PC-9 (cell line): ENCODE measurements around the gene LCOR. TPM values are rescaled to one million over a fixed set of nuclear protein-coding genes. Genes with fewer than 3 reads are reported as not detected.
A peak's percentile ranks its signal among the peaks of the same experiment; 100 is the strongest.

Experiments used
- BruUV-seq: library from RNA; stranded (reverse); fragments of 400-500 nt; replicated peaks from 2 replicates; lab custom pipeline; 2021; lab: Mats Ljungman, UMichigan
- CTCF ChIA-PET: fragments of 300-600 bp; sonication (Branson Sonifier 250); formaldehyde crosslinking; loops from one replicate; lab custom pipeline; 2022; ENCODE audit warnings: antibody characterized with exemption; lab: Charles Lee
- POLR2A ChIA-PET: fragments of 300-600 bp; sonication (Branson Sonifier 250); formaldehyde crosslinking; loops from one replicate; lab custom pipeline; 2022; ENCODE audit warnings: antibody characterized with exemption; ENCODE audit not compliant: unreplicated experiment; lab: Charles Lee
- DNase-seq, 2 experiments: peaks; one replicate each; pipeline versions ENCODE4 v3.0.0 to v3.0.0-alpha.2; 2015 to 2022; ENCODE audit warnings: mixed read lengths in 1 of 2
- H2AFZ ChIP-seq: fragments of 200-600 bp; sonication (generic); 2 replicates; pipeline ENCODE4 v1.8.1; 2017; ENCODE audit warnings: antibody characterized with exemption
- H3F3A ChIP-seq: fragments of 200-600 bp; sonication (generic); 2 replicates; pipeline ENCODE4 v1.8.1; 2017; ENCODE audit warnings: antibody characterized with exemption, mild to moderate bottlenecking, low read depth; ENCODE audit not compliant: insufficient read depth
- H3K27ac ChIP-seq: fragments of 200-600 bp; sonication (generic); 2 replicates; pipeline ENCODE4 v1.6.1; 2016; ENCODE audit warnings: mixed run types
- H3K27me3 ChIP-seq: fragments of 200-600 bp; sonication (generic); 2 replicates; pipeline ENCODE4 v1.6.1; 2016; ENCODE audit warnings: low read depth, mixed run types; ENCODE audit not compliant: insufficient read depth
- H3K36me3 ChIP-seq: fragments of 200-600 bp; sonication (generic); 2 replicates; pipeline ENCODE4 v1.6.1; 2016; ENCODE audit warnings: low read depth, mixed run types
- H3K4me1 ChIP-seq: fragments of 200-600 bp; sonication (generic); replicated peaks from 2 replicates; pipeline ENCODE4 v1.6.1; 2016; ENCODE audit warnings: mixed run types; ENCODE audit not compliant: insufficient read depth
- H3K4me2 ChIP-seq: fragments of 200-600 bp; sonication (generic); 2 replicates; pipeline ENCODE4 v1.6.1; 2017; ENCODE audit warnings: mixed run types
- H3K4me3 ChIP-seq: fragments of 200-600 bp; sonication (generic); 2 replicates; pipeline ENCODE4 v1.6.1; 2016; ENCODE audit warnings: mixed run types
- H3K79me2 ChIP-seq: fragments of 200-600 bp; sonication (generic); 2 replicates; pipeline ENCODE4 v1.6.1; 2017; ENCODE audit warnings: low read depth, mixed run types
- H3K9me2 ChIP-seq: fragments of 200-600 bp; sonication (generic); 2 replicates; pipeline ENCODE4 v1.8.1; 2017; ENCODE audit warnings: mild to moderate bottlenecking; ENCODE audit not compliant: insufficient read depth
- H3K9me3 ChIP-seq: fragments of 200-600 bp; sonication (generic); 2 replicates; pipeline ENCODE4 v1.8.1; 2016; ENCODE audit warnings: low read depth; ENCODE audit not compliant: insufficient read depth
- H4K20me1 ChIP-seq: fragments of 200-600 bp; sonication (generic); 2 replicates; pipeline ENCODE4 v1.8.1; 2017; ENCODE audit not compliant: insufficient read depth
- CTCF ChIP-seq: fragments of 200-600 bp; sonication (generic); conservative IDR thresholded peaks from 2 replicates; pipeline ENCODE4 v1.6.1; 2017; ENCODE audit warnings: mixed run types, antibody characterized with exemption, mild to moderate bottlenecking, moderate library complexity
- EZH2 ChIP-seq: fragments of 200-600 bp; sonication (generic); IDR thresholded peaks from 2 replicates; pipeline ENCODE4 v1.8.0; 2017; ENCODE audit warnings: antibody characterized with exemption, low read depth
- intact Hi-C: fragments of 100-400 bp; cut with micrococcal nuclease; formaldehyde crosslinking; loops from one replicate; pipeline ENCODE4 v1.10.0; 2022; ENCODE audit not compliant: unreplicated experiment
- total RNA-seq: library from RNA; stranded (reverse); gene quantifications from 2 replicates; pipeline ENCODE4 v1.2.3, GENCODE V29; 2021

The LCOR gene
- total RNA-seq, 1 experiment from 2014 or later = 36.4 TPM

GRCh38 chr10:96880575-96880974 is 48.5 kb downstream of the LCOR start:
- TF ChIP-seq EZH2 (no peak), CTCF (no peak)
- H3K4me2 ChIP-seq = no peak overlapping the region
- no TSS peak for BruUV-seq
- H3K27me3 ChIP-seq = no peaks in the 10 kb centered on the region
- CTCF ChIA-PET = no interaction called here
- H3F3A ChIP-seq = no peaks in the 10 kb centered on the region; the same call in 1 of the 2 replicates
- no peaks in the 10 kb centered on the region for H3K4me1 ChIP-seq
- DNase-seq = no peak
- peaks cover 54% of the 10 kb centered on the region for H3K79me2 ChIP-seq
- peaks cover 24% of the 10 kb centered on the region for H4K20me1 ChIP-seq
- H3K36me3 ChIP-seq = no peaks in the 10 kb centered on the region
- POLR2A ChIA-PET = no interaction called here
- no peak overlapping the region for H2AFZ ChIP-seq
- intact Hi-C loops = no loop called here
- no peaks in the 10 kb centered on the region for H3K9me3 ChIP-seq
- H3K27ac ChIP-seq = no peak overlapping the region
- H3K4me3 ChIP-seq = no peak overlapping the region
- H3K9me2 ChIP-seq = no peaks in the 10 kb centered on the region

DNA sequence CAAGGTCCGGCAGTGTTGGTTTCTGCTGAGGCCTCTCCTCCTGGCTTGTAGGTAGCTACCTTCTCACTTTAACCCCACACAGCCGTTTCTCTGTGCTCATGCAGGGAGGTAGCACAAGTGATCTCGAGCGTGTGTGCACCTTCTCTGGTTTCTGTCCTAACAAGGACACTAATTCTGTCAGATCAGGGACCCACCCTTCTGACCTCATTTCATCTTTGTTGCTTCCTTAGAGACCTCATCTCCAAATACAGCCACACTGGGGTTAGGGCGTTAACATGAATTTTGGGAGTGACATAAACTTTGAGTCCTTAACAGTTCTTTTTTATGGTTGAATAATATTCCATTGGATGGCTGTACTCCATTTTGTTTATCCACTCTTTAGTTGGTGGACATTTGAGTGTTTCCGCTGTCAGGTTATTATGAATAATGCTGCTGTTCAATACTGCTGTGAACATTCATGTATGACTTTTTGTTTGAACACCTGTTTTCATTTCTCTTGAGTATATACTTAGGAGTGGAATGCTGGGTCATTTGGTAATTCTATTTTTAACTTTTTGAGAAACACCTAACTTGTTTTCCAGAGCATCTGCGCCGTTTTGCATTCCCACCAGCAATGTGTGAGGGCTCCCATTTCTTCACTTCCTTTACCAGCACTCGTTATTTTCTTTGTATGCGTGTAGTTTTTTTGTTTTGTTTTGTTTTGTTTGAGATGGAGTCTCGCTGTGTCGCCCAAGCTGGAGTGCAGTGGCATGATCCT is 57.5 kb downstream of the LCOR start:
- Histone ChIP-seq H3K9me2 (no peaks in the 10 kb centered on the region), H3K4me1 (peaks cover 20% of the 10 kb centered on the region), H3K27me3 (no peaks in the 10 kb centered on the region), H3K9me3 (no peaks in the 10 kb centered on the region), H3K4me3 (no peak overlapping the region), H3K36me3 (0 out of 2 replicates have a peak, but pooled peaks cover 9% of the 10 kb centered on the region), H4K20me1 (peaks cover 16% of the 10 kb centered on the region; the same call in 1 of the 2 replicates), H3F3A (peaks cover 17% of the 10 kb centered on the region; the same call in 1 of the 2 replicates), H2AFZ (no peak overlapping the region), H3K79me2 (peaks cover 64% of the 10 kb centered on the region), H3K27ac (peak overlapping the region; percentile 51; the same call in 1 of the 2 replicates), H3K4me2 (peak overlapping the region; percentile 55)
- TF ChIP-seq CTCF (no peak), EZH2 (no peak)
- ChIA-PET POLR2A (interaction anchor here (0.7 kb wide), 1 partner anchor 27 kb away, joined by 5 read pairs; no protein-coding TSS in a partner anchor), CTCF (no interaction called here)
- intact Hi-C loops = no loop called here
- BruUV-seq = no TSS peak
- DNase-seq = no peak

- Histone ChIP-seq H3K9me2 (no peaks in the 10 kb centered on the region), H2AFZ (no peak overlapping the region), H3K27me3 (no peaks in the 10 kb centered on the region), H3K4me2 (peak overlapping the region; percentile 55), H3K27ac (peak overlapping the region; percentile 51; the same call in 1 of the 2 replicates), H3K79me2 (peaks cover 67% of the 10 kb centered on the region), H3K4me1 (peaks cover 20% of the 10 kb centered on the region), H4K20me1 (peaks cover 16% of the 10 kb centered on the region; the same call in 1 of the 2 replicates), H3F3A (peaks cover 17% of the 10 kb centered on the region; the same call in 1 of the 2 replicates), H3K9me3 (no peaks in the 10 kb centered on the region), H3K36me3 (0 out of 2 replicates have a peak, but pooled peaks cover 9% of the 10 kb centered on the region), H3K4me3 (no peak overlapping the region; the same call in 1 of the 2 replicates)
- BruUV-seq = no TSS peak
- TF ChIP-seq CTCF (no peak), EZH2 (no peak)
- ChIA-PET POLR2A (interaction anchor here (0.7 kb wide), 1 partner anchor 28 kb away, joined by 5 read pairs; no protein-coding TSS in a partner anchor), CTCF (no interaction called here)
- intact Hi-C loops = no loop called here
- peak; percentile 11 to 81 for DNase-seq
Measured at GRCh38 chr10:96890172-96890513, 58.0 kb downstream of the LCOR start.
